Measurements from ENCODE around the gene TEAD1.

The TEAD1 gene

DNA sequence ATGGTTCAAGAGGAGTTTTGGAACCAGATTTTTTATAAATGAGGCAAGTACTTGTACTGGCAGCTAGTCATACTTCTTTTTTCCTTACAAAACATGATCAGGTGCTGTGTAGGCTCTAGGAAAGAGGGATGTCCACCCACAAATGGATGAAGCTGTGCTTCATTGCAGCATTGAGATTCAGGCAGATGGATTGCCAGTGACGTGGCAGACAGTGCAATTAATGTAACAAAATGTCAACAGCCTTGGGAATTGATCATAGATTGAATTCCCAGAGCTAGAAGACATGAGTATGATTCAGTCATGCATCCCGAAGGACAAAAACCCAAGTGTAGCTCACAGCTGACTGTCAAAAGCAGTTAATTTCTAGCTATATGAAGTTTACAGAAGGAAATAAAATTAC, 235.7 kb downstream of the TEAD1 start:
- TF ChIP-seq TAF1 (IDR thresholded peaks at IDR 0.05; ENCODE audit: borderline replicate concordance, insufficient read depth, low read length) (no peak), POLR2AphosphoS5 (IDR thresholded peaks at IDR 0.05; ENCODE audit: low read depth, low read length) (no peak), SIN3A (IDR thresholded peaks at IDR 0.05; ENCODE audit: borderline replicate concordance, insufficient read depth, low read length) (no peak), FOXP2 (optimal IDR thresholded peaks at IDR 0.05; ENCODE audit: borderline replicate concordance, extremely low read depth, extremely low read length, insufficient read depth) (no peak)
- TF ChIP-seq, protein P1, sequence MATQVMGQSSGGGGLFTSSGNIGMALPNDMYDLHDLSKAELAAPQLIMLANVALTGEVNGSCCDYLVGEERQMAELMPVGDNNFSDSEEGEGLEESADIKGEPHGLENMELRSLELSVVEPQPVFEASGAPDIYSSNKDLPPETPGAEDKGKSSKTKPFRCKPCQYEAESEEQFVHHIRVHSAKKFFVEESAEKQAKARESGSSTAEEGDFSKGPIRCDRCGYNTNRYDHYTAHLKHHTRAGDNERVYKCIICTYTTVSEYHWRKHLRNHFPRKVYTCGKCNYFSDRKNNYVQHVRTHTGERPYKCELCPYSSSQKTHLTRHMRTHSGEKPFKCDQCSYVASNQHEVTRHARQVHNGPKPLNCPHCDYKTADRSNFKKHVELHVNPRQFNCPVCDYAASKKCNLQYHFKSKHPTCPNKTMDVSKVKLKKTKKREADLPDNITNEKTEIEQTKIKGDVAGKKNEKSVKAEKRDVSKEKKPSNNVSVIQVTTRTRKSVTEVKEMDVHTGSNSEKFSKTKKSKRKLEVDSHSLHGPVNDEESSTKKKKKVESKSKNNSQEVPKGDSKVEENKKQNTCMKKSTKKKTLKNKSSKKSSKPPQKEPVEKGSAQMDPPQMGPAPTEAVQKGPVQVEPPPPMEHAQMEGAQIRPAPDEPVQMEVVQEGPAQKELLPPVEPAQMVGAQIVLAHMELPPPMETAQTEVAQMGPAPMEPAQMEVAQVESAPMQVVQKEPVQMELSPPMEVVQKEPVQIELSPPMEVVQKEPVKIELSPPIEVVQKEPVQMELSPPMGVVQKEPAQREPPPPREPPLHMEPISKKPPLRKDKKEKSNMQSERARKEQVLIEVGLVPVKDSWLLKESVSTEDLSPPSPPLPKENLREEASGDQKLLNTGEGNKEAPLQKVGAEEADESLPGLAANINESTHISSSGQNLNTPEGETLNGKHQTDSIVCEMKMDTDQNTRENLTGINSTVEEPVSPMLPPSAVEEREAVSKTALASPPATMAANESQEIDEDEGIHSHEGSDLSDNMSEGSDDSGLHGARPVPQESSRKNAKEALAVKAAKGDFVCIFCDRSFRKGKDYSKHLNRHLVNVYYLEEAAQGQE (IDR thresholded peaks at IDR 0.05; ENCODE audit: insufficient read depth in 1 of 2, low read depth in 2 of 2, low read length in 2 of 2), result no peak

DNA sequence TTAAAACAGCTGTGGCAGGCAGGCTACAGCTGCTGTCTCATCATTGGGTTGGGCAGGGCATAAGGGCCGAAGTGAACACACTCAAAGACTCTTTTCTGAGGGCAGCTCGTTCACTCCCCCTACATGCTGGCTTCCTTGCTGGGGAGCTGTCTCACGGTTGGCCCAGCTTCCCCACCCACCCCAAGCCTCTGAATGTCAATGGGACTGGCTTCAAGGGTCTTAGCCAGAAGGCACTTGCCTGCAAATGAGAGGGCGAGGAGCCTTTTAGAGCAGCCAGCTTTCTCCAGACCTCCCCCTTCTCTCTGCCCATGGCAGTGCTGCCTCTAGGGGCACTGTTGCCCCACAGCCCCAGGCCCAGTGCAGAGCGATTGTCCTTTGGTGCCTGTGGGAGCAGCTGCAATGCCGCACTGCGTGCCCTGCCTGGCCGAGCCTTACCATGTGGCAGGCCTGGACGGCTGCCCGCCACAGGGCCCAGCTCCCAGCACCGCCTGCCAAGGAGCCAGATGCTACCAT, 240.2 kb downstream of the TEAD1 start:
- no peak for TF ChIP-seq TAF1 (IDR thresholded peaks at IDR 0.05; ENCODE audit: borderline replicate concordance, insufficient read depth, low read length)
- TF ChIP-seq, protein P1 (IDR thresholded peaks at IDR 0.05; ENCODE audit: insufficient read depth in 1 of 2, low read depth in 2 of 2, low read length in 2 of 2), result no peak
- TF ChIP-seq FOXP2 (optimal IDR thresholded peaks at IDR 0.05; ENCODE audit: borderline replicate concordance, extremely low read depth, extremely low read length, insufficient read depth), result no peak
- TF ChIP-seq POLR2AphosphoS5 (IDR thresholded peaks at IDR 0.05; ENCODE audit: low read depth, low read length), result no peak
- no peak for TF ChIP-seq SIN3A (IDR thresholded peaks at IDR 0.05; ENCODE audit: borderline replicate concordance, insufficient read depth, low read length)

DNA sequence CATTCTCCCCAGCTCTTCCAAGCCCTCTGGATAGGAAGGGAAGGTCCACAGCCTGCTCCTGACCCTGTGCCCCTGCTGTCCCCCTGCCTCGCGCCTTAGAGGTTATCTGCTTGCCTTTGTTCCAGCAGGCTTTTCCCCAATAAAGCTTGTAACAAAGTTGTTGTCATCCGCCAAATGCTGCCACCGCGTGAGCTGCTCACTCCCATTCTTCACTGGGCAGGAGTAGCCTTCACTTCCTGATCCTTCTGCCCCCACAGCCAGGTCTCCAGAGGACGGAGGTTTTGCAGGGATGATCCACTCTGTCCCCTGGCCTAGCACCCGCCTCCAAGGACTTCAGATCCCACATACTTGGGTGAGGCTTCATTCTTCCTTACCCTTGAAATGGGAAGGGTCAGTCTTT, 240.9 kb downstream of the TEAD1 start:
- TF ChIP-seq, protein P1 (IDR thresholded peaks at IDR 0.05; ENCODE audit: insufficient read depth in 1 of 2, low read depth in 2 of 2, low read length in 2 of 2), result no peak
- TF ChIP-seq SIN3A (IDR thresholded peaks at IDR 0.05; ENCODE audit: borderline replicate concordance, insufficient read depth, low read length), result no peak
- TF ChIP-seq TAF1 (IDR thresholded peaks at IDR 0.05; ENCODE audit: borderline replicate concordance, insufficient read depth, low read length), result no peak
- no peak for TF ChIP-seq FOXP2 (optimal IDR thresholded peaks at IDR 0.05; ENCODE audit: borderline replicate concordance, extremely low read depth, extremely low read length, insufficient read depth)
- no peak for TF ChIP-seq POLR2AphosphoS5 (IDR thresholded peaks at IDR 0.05; ENCODE audit: low read depth, low read length)

DNA sequence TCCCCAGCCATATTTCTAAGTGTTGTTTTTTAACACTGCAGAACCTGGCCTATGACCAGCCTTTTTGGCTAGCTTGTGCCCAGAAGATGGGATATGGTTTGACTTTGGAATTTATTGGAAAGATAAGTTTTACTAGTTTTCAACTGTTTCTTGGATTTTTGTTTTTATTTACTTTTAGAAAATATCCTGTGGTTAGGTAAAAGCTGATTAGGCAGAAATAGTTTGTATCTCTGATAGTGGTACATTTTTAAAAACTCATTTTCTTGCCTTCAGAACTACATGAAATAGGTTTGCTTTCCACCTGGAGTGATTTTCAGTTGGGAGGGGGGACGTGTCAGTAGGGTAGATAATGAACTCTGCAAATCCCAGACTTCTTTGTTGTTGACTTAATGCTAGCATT, 243.6 kb downstream of the TEAD1 start:
- TF ChIP-seq POLR2AphosphoS5 (IDR thresholded peaks at IDR 0.05; ENCODE audit: low read depth, low read length), result no peak
- TF ChIP-seq FOXP2 (optimal IDR thresholded peaks at IDR 0.05; ENCODE audit: borderline replicate concordance, extremely low read depth, extremely low read length, insufficient read depth), result no peak
- TF ChIP-seq TAF1 (IDR thresholded peaks at IDR 0.05; ENCODE audit: borderline replicate concordance, insufficient read depth, low read length), result no peak
- TF ChIP-seq SIN3A (IDR thresholded peaks at IDR 0.05; ENCODE audit: borderline replicate concordance, insufficient read depth, low read length), result no peak
- TF ChIP-seq, protein P1 (IDR thresholded peaks at IDR 0.05; ENCODE audit: insufficient read depth in 1 of 2, low read depth in 2 of 2, low read length in 2 of 2), result no peak

DNA sequence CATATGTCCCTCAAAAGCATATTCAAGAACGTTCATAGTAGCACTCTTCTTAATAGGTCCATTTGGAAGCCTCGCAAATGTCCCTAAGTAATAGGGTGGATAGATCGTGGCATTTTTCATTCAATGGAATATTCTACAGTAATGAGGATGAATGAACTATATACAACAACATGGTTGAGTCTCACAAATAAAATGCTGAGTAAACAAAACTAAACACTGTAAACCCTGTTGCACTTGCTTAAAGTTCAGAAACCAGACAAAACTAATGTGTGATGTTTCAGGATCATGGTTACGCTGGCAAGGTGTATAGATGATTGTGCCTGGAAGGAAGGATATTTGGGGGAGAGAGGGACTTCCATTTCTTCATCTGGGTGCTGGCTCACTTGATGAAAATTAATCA, 244.4 kb downstream of the TEAD1 start:
- TF ChIP-seq FOXP2 (optimal IDR thresholded peaks at IDR 0.05; ENCODE audit: borderline replicate concordance, extremely low read depth, extremely low read length, insufficient read depth) (no peak), POLR2AphosphoS5 (IDR thresholded peaks at IDR 0.05; ENCODE audit: low read depth, low read length) (no peak), SIN3A (IDR thresholded peaks at IDR 0.05; ENCODE audit: borderline replicate concordance, insufficient read depth, low read length) (no peak)
- TF ChIP-seq, protein P1 (IDR thresholded peaks at IDR 0.05; ENCODE audit: insufficient read depth in 1 of 2, low read depth in 2 of 2, low read length in 2 of 2), result no peak
